RPMI8226 (cell line): ENCODE data around the gene PF4V1.

ENCODE experiments used
- DNase-seq: peaks from one replicate; pipeline ENCODE4 v3.0.0-alpha.2; 2015

The PF4V1 gene

GRCh38 chr4:73853246-73853704, at the start of gene PF4V1:
TSS of gene PF4V1 (plus strand) at chr4:73853296. CDS start at chr4:73853363, 67 bp downstream.
- DNase-seq: no peak

DNA sequence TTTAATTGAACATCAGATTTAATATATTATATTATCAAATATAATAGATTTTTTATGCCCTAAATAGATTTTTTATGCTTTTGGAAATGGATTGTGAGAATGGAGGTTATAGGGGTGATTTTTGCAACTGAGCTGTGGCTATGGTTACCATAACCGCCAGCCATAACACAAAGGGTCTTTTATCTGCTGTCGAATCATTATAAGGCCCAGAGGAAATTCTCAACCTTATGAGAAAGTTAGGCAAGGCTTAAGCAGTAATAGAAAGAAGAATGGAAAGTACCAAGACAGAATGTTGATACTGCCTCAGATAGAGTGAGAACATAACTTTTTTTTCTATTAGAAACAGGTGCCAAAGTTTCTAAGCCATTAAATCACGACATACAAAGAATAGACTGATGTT, 42.9 kb upstream of the PF4V1 start:
- no peak for DNase-seq

DNA sequence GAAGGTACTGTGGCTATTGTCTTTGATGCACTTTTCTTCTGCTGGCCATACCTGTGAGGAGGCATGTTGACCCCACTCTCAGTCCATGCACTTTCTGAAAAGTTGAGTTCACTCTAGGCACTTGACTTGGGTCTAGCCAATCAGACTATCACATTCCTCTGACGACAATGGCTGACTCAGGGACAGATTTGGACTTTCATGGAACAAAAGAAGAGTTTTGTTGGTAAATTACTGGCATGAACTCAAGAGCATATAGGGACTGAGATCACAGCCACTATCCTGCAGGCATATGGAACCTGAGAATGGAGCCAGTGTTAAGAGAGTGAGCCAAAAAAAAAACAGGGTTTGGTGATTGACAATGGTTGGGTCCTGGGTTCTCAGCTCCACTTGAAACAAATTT, 41.3 kb upstream of the PF4V1 start:
- DNase-seq: no peak

DNA sequence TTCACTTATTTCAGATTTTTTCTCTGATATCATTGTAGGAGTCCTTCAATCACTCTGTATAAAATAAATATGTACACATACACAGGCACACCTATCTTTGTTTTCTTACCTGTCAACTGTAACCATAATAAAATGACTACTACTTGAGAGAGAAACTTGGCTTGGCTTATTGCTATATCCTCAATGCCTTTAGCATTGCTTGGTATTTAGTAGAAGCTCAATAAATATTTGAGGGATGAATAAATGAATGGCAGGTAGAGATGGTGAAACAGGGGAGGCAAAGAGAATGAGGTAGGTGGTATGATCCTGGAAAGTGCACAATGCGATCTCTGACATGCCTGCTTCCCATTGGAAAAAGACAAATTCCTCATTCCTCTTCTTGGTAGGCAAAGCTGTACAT, 38.4 kb upstream of the PF4V1 start:
- DNase-seq: no peak

- peak; percentile 68 for DNase-seq
Measured at GRCh38 chr4:73815145-73815544, 38.0 kb upstream of the PF4V1 start.

DNA sequence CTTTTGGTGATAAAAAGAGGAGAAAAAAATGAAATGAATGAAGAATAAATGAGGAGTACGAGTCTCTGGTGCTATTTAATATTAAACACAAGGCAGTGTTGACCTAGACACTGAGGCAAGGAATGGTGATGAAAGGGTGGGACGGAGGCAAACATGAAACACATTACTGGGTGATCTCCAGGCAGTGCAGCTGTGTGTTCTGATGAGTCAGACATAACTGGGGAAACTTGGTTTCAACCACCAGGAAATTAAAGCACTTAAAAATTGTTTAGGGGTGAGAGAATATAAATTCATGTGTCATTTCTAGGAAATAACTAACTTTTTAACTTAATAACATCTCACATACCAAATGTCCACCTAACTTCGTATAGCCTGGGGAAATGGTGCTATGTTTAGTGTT, 36.3 kb upstream of the PF4V1 start:
- DNase-seq: peak; percentile 64

DNA sequence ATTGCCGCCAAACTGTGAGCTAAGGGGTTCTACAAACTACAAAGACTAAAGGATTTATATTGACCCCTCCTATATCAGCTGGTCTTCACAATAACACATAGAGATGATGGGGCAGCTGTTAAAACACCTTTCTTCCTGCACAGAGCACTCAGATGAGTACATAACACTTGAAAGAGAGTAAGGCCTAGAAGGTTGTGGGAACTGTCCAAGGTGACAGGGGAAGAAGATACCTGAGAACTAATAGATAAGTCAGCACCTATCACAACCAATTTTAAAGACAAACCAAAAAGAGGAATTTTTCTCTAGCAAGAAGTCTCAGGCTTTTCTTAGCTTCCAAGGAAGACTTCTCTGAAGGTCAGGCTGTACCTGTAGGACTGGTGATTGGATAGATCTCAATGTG, 35.8 kb upstream of the PF4V1 start:
- DNase-seq: peak; percentile 36

DNA sequence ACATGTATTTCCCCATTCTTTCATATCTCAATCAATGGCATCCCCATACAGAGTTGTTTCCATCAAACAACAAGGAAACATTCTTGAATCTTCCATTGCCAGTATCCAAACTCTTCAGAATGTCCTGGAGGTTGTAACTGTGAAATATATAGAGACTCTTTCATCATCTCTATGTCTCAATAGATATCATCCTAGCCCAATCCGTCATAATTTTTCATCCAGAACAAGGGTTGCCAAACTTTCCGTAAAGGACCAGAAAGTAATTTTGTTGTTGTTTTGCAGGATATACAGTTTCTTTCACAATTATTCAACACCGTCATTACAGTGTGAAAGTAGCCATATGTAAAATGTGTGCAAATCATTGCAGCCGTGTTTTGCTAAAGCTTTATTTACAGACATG, 31.8 kb upstream of the PF4V1 start:
- no peak for DNase-seq

- DNase-seq: peak; percentile 6
Measured at GRCh38 chr4:73822389-73822788, 30.7 kb upstream of the PF4V1 start.

DNA sequence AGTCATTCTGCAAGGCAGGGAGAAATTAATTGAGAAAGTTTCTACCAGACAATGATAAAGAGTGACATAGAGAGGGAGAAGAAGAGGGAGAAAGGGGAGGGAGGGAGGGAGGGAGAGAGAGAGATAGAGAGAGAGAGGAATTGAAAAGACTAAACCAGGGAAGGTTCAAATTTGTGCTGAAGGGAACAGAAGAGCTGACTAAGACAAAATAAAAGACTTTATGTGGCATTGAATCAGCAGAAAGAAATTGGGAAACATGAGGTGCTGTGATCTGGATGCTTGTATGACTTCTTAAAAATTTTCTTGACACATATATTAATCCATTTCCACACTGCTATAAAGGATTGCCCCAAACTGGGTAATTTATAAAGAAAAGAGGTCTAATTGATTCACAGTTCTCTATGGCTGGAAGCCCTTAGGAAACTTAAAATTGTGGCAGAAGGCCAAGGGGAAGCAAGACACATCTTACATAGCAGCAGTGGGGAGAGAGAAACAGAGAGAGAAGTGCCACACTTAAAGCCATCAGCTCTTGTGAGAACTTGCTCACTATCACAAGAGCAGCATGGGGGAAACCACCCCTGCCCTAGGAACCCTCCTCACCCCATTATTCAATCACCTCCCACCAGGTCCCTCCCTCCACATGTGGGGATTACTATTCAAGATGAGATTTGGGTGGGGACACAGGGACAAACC, 30.1 kb upstream of the PF4V1 start:
- peak; percentile 58 for DNase-seq

DNA sequence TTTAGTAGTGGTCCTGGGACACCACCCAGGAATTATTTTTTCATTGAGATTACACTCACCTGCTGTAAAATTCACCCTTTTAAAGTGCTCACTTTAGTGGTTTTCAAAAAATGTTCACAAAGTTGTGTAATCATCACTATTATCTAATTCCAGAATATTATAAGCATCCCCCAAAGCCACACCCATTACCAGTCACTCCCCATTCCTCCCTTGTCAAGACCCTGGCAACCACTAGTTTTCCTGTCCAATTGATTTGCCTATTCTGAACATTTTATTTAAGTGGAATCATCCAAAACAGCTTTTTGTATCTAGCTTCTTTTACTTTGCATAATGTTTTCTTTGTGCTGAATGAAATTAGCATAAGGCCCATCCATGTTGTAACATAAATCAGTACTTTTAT, 29.3 kb upstream of the PF4V1 start:
- no peak for DNase-seq

DNA sequence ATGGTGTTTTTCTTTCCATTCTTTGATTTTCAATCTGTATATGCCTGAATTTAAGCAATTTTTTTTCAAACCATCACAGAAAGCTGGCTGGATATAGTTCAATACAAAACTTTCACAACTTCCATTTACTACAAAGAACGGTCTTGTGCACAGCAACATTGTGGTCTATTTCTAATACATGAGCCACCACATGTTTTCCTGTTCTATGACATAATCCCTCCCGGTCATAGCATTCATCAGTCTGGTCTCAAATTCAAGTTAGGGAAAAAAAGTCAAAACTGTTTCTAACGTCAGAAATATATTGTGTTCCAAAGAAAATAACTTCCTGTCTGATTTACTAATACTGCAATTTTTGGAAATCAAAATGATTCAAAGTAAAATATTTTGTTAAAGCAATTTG, 24.1 kb upstream of the PF4V1 start:
- DNase-seq: no peak

GRCh38 chr4:73831569-73831968, 21.5 kb upstream of the PF4V1 start:
- DNase-seq: no peak

GRCh38 chr4:73832651-73833237, 20.4 kb upstream of the PF4V1 start:
- DNase-seq: no peak

DNA sequence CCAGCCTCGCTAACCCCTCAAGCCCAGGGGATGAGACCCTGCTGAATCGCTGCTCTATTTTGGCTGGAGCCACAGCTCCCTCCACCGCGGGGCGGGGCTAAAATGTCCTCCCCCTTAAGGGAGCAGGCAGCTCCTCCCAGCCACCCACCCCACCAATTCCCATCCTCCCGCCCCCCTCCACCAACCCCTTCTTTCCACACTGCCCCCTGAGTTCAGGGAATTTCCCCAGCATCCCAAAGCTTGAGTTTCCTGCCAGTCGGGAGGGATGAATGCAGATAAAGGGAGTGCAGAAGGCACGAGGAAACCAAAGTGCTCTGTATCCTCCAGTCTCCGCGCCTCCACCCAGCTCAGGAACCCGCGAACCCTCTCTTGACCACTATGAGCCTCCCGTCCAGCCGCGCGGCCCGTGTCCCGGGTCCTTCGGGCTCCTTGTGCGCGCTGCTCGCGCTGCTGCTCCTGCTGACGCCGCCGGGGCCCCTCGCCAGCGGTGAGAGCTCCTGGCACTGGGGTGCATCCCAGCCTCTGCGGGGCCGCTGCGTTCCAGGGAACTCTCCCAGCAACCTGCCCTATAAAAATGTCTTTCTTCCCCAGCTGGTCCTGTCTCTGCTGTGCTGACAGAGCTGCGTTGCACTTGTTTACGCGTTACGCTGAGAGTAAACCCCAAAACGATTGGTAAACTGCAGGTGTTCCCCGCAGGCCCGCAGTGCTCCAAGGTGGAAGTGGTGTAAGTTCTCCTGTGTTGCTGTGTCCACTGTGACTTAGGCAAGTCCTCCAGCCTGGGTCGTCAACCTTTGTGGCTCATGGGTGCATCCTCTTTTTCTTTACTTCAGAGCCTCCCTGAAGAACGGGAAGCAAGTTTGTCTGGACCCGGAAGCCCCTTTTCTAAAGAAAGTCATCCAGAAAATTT, 16.5 kb upstream of the PF4V1 start, which contains the start of gene CXCL6:
TSS of gene CXCL6 (plus strand) at position 306 of the 907 bp plus-strand sequence. CDS start at position 379, 73 bp downstream.
- peak; percentile 32 for DNase-seq

- no peak for DNase-seq
Measured at GRCh38 chr4:73839071-73839470, 14.0 kb upstream of the PF4V1 start.

DNA sequence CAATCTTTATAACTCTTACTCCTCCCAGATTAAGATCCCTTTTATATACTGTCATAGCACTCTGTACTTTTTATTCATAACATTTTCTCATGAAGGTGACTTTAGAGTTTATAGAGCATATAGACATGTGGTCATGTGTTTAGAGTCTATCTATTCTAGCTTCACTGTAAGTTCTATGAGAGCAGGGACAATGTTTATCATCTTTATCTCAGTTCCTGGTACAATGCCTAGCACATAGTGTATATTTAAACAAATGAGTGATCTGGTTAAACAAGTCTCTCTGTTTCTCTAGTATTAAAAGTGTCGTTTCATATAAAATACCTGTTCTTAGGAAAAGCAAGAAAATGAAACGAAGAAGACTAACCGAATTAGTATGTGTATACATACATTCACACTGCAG, 13.4 kb upstream of the PF4V1 start:
- no peak for DNase-seq

DNA sequence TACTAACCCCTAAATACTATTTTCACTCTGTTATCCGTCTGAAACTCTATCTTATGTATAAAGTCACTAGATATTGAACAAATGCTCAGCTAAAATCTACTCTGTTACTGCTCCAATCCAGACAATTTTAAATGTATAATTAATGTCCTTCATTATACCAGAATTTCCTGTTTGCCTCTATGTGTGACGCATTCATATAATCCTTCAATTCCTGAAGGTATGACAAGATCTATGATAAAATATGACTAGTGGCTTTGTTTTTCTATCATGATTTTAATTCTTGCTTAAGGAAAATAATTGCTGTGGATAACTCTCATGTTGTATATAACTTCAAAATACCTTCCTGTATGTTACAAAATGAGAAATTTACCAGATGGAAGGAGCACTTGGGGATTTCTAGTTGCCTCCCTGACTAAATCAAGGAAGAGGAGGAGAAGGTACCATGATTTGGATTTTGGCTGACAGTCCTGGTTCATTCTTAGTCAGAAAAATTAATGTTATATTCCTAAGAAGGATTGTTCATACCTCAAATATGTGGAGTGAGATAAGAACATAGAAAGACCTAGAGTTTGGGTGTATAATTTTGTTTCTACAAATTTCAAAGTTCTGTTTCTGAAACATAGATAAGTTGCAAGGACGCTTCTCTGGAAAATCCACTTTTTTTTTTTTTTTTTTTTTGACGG, 11.7 kb upstream of the PF4V1 start:
- no peak for DNase-seq

DNA sequence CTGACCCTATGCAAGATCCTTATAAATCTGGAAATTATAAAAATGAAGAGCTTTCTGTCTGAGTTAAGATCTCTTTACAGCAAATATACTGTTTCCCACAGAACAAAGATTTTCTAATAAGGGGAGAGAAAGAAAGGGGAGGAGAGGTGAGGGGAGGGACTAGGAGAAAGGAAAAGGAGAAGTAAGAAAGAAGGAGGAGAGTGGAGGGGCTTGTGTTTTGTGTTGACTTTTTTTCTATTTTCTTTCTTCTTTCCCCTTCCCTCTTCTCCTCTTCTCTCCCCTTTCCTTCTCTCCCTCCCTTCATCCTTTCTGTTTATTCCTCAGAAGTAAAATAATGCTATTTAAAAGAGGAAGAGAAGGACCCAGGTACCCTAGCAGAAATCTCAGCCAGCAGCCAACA, 10.4 kb upstream of the PF4V1 start:
- DNase-seq: no peak

- DNase-seq: no peak
Measured at GRCh38 chr4:73843369-73843768, 9.7 kb upstream of the PF4V1 start.

GRCh38 chr4:73844345-73844744, 8.8 kb upstream of the PF4V1 start:
- DNase-seq: no peak

DNA sequence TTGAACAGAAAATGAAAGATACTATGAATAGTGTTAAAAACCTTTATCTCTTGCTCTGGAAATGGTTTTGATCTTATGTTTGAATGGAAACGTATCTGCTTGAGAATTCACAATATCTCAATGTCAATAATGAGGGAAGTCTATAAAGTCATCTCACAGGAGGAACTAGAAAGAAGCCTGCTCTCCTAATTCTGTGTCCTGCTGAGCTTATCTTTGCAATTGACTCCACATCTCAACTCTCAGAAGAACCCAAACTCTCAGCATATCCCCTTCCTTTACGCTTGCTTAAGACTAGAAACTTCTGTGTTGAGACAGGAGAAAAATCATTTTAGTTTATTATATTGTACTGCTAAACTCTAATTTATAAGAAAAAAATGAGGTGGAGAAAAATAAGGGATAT, 8.3 kb upstream of the PF4V1 start:
- no peak for DNase-seq
